ENCODE measurements around the gene EVI5. TPM values are rescaled to one million over a fixed set of nuclear protein-coding genes. Genes with fewer than 3 reads are reported as not detected.

EVI5 gene
- total and polyA plus RNA-seq, 10 of the 15 experiments (the other 5 are each of a cell fraction or from before 2014, with no cell fraction given): 0.27 to 6.8 (median 1.7) TPM

DNA sequence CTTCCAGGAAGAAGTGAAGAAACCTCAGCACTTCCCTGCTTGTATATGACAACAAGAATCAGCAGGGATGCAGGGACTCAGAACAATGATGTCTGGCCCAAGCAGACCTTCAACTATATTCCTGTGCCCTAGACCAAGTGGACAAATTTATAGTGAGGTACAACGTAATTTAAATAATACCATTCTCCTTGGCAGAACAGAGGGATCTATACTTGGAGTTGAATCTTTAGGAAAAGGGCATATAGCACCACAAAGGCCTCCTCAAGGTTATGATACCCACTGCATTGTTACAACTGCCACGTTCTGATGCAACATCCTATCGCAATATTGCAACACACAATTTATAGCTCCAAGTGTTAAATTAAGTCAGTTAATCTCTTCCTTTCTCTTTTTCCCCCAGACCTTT, 269.1 kb downstream of the EVI5 start:
- H3K27me3 ChIP-seq (replicated peaks in 1 of 2; ENCODE audit: control insufficient read depth in 2 of 2, insufficient read depth in 2 of 2, low read length in 1 of 2): no peaks in the 10 kb centered on the region
- H3K9me3 ChIP-seq (replicated peaks; ENCODE audit: control insufficient read depth, insufficient read depth, low read length): no peaks in the 10 kb centered on the region
- ChIA-PET RAD21 (ENCODE audit: unreplicated experiment) (interaction anchor here (1.1 kb wide), 1 partner anchor 27 kb away, joined by 3 read pairs; no protein-coding TSS in a partner anchor), CTCF (interaction anchor here (2.0 kb wide), 1 partner anchor 11 kb away, joined by 6 read pairs; no protein-coding TSS in a partner anchor), SMC1A (ENCODE audit: uncharacterized antibody, unreplicated experiment) (interaction anchor here (0.8 to 2.0 kb wide), 3 partner anchors 8 to 31 kb away, joined by 3 to 4 read pairs (median 3); no protein-coding TSS in a partner anchor), POLR2A (interaction anchor here (0.8 to 0.9 kb wide), 2 partner anchors 10 to 11 kb away, joined by 3 to 4 read pairs; no protein-coding TSS in a partner anchor)
- no TSS peak for BruUV-seq (replicated peaks)
- H3K36me3 ChIP-seq (ENCODE audit: control insufficient read depth in 2 of 2, insufficient read depth in 2 of 2, low read length in 1 of 2): no peaks in the 10 kb centered on the region
- no peaks in the 10 kb centered on the region for H3K79me2 ChIP-seq (ENCODE audit: control insufficient read depth, insufficient read depth, low read length)
- no peaks in the 10 kb centered on the region for H4K20me1 ChIP-seq (ENCODE audit: control insufficient read depth, insufficient read depth)
- intact Hi-C loops (cut with micrococcal nuclease; ENCODE audit: unreplicated experiment): no loop called here
- H3K4me3 ChIP-seq: no peak overlapping the region
- H3K4me1 ChIP-seq (ENCODE audit: control insufficient read depth, insufficient read depth, low read length): no peaks in the 10 kb centered on the region
- H2AFZ ChIP-seq (ENCODE audit: control insufficient read depth, low read depth, low read length): no peak overlapping the region
- no peak overlapping the region for H3K4me2 ChIP-seq (ENCODE audit: control insufficient read depth, insufficient read depth)
- H3K27ac ChIP-seq (ENCODE audit: control insufficient read depth, insufficient read depth): no peak overlapping the region
- in situ Hi-C loops (cut with MboI): no loop called here
- WGBS (ENCODE audit: insufficient coverage, insufficient replicate concordance, low lambda C conversion rate, missing lambda C conversion rate): 71% methylated on average over 3 of the region's 3 CpGs
- no peak for TF ChIP-seq MXI1 (IDR thresholded peaks at IDR 0.05; ENCODE audit: low read depth, low read length)
- TF ChIP-seq, protein P1, sequence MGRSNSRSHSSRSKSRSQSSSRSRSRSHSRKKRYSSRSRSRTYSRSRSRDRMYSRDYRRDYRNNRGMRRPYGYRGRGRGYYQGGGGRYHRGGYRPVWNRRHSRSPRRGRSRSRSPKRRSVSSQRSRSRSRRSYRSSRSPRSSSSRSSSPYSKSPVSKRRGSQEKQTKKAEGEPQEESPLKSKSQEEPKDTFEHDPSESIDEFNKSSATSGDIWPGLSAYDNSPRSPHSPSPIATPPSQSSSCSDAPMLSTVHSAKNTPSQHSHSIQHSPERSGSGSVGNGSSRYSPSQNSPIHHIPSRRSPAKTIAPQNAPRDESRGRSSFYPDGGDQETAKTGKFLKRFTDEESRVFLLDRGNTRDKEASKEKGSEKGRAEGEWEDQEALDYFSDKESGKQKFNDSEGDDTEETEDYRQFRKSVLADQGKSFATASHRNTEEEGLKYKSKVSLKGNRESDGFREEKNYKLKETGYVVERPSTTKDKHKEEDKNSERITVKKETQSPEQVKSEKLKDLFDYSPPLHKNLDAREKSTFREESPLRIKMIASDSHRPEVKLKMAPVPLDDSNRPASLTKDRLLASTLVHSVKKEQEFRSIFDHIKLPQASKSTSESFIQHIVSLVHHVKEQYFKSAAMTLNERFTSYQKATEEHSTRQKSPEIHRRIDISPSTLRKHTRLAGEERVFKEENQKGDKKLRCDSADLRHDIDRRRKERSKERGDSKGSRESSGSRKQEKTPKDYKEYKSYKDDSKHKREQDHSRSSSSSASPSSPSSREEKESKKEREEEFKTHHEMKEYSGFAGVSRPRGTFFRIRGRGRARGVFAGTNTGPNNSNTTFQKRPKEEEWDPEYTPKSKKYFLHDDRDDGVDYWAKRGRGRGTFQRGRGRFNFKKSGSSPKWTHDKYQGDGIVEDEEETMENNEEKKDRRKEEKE (IDR thresholded peaks at IDR 0.05): no peak
- no peak for TF ChIP-seq PAX8 (IDR thresholded peaks at IDR 0.05)
- TF ChIP-seq, protein P2, sequence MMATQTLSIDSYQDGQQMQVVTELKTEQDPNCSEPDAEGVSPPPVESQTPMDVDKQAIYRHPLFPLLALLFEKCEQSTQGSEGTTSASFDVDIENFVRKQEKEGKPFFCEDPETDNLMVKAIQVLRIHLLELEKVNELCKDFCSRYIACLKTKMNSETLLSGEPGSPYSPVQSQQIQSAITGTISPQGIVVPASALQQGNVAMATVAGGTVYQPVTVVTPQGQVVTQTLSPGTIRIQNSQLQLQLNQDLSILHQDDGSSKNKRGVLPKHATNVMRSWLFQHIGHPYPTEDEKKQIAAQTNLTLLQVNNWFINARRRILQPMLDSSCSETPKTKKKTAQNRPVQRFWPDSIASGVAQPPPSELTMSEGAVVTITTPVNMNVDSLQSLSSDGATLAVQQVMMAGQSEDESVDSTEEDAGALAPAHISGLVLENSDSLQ (IDR thresholded peaks at IDR 0.05): no peak
- no peak for TF ChIP-seq NFYA (IDR thresholded peaks at IDR 0.05; ENCODE audit: borderline replicate concordance, low read depth, low read length)
- no peak for TF ChIP-seq SMAD1 (IDR thresholded peaks at IDR 0.05; ENCODE audit: low read depth, partially characterized antibody)
- no peak for TF ChIP-seq CBFB (IDR thresholded peaks at IDR 0.05; ENCODE audit: low read depth)
- no peak for TF ChIP-seq PAX5 (IDR thresholded peaks at IDR 0.05; ENCODE audit: borderline replicate concordance, low read depth, low read length)
- TF ChIP-seq, protein P3, sequence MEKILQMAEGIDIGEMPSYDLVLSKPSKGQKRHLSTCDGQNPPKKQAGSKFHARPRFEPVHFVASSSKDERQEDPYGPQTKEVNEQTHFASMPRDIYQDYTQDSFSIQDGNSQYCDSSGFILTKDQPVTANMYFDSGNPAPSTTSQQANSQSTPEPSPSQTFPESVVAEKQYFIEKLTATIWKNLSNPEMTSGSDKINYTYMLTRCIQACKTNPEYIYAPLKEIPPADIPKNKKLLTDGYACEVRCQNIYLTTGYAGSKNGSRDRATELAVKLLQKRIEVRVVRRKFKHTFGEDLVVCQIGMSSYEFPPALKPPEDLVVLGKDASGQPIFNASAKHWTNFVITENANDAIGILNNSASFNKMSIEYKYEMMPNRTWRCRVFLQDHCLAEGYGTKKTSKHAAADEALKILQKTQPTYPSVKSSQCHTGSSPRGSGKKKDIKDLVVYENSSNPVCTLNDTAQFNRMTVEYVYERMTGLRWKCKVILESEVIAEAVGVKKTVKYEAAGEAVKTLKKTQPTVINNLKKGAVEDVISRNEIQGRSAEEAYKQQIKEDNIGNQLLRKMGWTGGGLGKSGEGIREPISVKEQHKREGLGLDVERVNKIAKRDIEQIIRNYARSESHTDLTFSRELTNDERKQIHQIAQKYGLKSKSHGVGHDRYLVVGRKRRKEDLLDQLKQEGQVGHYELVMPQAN (conservative IDR thresholded peaks at IDR 0.05): no peak
- no peak for TF ChIP-seq SPI1 (IDR thresholded peaks at IDR 0.05; ENCODE audit: borderline replicate concordance, insufficient read depth, low read depth, low read length)
- FAIRE-seq (no peak), DNase-seq (ENCODE audit: low read depth, low spot score) (no peak), ATAC-seq (no peak)
- no peak overlapping the region for H3K9ac ChIP-seq (ENCODE audit: control insufficient read depth, insufficient read depth, low read length)
